ENCODE results near the gene NOL3. TPM values are rescaled to one million over a fixed set of nuclear protein-coding genes. Genes with fewer than 3 reads are reported as not detected.

The NOL3 gene
- total RNA-seq, 6 experiments from 2014 or later: 21.5 to 44.3 (median 28.1) TPM

DNA sequence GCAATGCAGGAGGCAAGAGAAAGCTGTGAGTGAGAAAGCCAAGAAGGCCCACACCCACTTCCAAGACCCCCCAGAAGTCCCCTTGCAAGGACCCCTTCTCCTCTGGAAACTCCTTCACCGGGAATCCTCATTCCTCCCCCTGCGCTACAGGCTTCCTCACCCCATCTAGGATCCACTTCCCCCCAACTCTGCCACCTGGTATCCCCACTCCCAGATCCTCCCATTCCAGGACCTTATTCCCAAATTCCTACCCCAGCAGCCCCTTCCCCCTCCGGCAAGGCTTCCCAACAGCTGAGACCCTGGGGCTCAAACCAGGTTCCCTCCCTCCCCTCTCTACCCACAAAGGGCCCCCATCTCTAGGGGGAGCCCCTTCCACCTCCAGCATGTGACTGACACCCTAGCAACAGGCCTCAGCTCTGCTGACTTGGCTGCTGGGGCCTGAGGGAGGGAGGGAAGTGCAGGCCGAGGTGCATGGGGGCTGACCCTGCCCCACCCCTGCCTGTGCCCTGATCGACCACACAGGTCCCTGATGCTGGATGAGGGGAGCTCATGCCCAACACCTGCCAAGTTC is 3.7 kb upstream of the NOL3 start:
- intact Hi-C loops (cut with DNase I): no loop called here
- ATAC-seq (no peak), DNase-seq (peak in 1 of 3 donors; percentile 42)
- no peak for TF ChIP-seq POLR2A (IDR thresholded peaks at IDR 0.05)
- TF ChIP-seq, protein P1, sequence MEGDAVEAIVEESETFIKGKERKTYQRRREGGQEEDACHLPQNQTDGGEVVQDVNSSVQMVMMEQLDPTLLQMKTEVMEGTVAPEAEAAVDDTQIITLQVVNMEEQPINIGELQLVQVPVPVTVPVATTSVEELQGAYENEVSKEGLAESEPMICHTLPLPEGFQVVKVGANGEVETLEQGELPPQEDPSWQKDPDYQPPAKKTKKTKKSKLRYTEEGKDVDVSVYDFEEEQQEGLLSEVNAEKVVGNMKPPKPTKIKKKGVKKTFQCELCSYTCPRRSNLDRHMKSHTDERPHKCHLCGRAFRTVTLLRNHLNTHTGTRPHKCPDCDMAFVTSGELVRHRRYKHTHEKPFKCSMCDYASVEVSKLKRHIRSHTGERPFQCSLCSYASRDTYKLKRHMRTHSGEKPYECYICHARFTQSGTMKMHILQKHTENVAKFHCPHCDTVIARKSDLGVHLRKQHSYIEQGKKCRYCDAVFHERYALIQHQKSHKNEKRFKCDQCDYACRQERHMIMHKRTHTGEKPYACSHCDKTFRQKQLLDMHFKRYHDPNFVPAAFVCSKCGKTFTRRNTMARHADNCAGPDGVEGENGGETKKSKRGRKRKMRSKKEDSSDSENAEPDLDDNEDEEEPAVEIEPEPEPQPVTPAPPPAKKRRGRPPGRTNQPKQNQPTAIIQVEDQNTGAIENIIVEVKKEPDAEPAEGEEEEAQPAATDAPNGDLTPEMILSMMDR (IDR thresholded peaks at IDR 0.05): no peak
- H3K9me3 ChIP-seq: no peaks in the 10 kb centered on the region
- H3K4me1 ChIP-seq: peaks cover 0 to 36% (median 15%) of the 10 kb centered on the region in 4 donors
- no peaks in the 10 kb centered on the region for H3K27me3 ChIP-seq
- WGBS (ENCODE audit: insufficient coverage, low coverage, low lambda C conversion rate, missing lambda C conversion rate): 96% methylated on average over 3 of the region's 5 CpGs
- no peak overlapping the region for H3K27ac ChIP-seq
- no peaks in the 10 kb centered on the region for H3K36me3 ChIP-seq
- H3K4me3 ChIP-seq: no peak overlapping the region

DNA sequence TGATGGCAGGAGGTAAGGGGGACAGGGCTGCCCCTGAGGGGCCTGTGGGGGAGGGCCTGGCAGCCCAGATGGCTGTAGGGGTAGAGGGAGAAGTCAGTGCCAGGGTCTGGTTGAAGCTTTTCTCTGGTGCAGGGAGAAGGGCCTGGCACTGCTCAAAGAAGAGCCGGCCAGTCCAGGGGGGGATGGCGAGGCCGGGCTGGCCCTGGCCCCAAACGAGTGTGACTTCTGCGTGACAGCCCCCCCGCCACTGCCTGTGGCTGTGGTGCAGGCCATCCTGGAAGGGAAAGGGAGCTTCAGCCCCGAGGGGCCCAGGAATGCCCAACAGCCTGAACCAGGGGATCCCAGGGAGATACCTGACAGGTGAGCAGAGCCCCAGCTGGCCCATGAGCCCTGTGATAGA is 2.8 kb upstream of the NOL3 start:
- H3K36me3 ChIP-seq: no peaks in the 10 kb centered on the region
- TF ChIP-seq, protein P1 (IDR thresholded peaks at IDR 0.05): no peak
- no peak for TF ChIP-seq POLR2A (IDR thresholded peaks at IDR 0.05)
- WGBS (ENCODE audit: insufficient coverage, low coverage, low lambda C conversion rate, missing lambda C conversion rate): no CpG with 5 or more reads among the region's 7 CpGs
- DNase-seq (peak in 1 of 3 donors; percentile 42), ATAC-seq (no peak)
- H3K4me3 ChIP-seq: no peak overlapping the region
- intact Hi-C loops (cut with DNase I): no loop called here
- no peaks in the 10 kb centered on the region for H3K9me3 ChIP-seq
- peaks cover 0 to 36% (median 14%) of the 10 kb centered on the region in 4 donors for H3K4me1 ChIP-seq
- H3K27ac ChIP-seq: no peak overlapping the region
- no peaks in the 10 kb centered on the region for H3K27me3 ChIP-seq

DNA sequence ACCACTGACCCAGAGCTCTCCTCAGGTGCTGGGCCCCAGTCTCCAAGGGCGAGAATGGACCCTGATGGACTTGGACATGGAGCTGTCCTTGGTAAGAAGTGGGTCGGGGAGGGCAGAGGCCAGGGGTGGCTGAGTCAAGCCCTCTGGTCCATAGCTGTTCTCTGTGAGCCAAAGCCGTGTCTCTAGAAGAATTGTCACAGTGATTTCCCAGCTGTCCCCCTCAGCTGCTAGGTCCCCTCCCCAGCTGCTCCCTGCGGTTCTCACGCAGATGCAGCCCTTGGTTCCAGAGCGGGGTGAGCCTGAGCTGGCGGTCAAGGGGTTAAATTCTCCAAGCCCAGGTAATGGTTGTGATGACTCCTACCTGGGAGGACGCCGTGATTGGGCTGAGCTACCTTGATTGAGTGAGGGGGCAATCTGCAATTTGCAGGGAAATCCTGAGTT is 1.3 kb upstream of the NOL3 start:
- no peaks in the 10 kb centered on the region for H3K36me3 ChIP-seq
- WGBS (ENCODE audit: insufficient coverage, low coverage, low lambda C conversion rate, missing lambda C conversion rate): no CpG with 5 or more reads among the region's 9 CpGs
- no peak for TF ChIP-seq POLR2A (IDR thresholded peaks at IDR 0.05)
- TF ChIP-seq, protein P1 (IDR thresholded peaks at IDR 0.05): no peak
- no peaks in the 10 kb centered on the region for H3K27me3 ChIP-seq
- no peak overlapping the region for H3K27ac ChIP-seq
- no peak for DNase-seq
- intact Hi-C loops (cut with DNase I): no loop called here
- H3K4me3 ChIP-seq: no peak overlapping the region
- no peak for ATAC-seq
- H3K9me3 ChIP-seq: no peaks in the 10 kb centered on the region
- H3K4me1 ChIP-seq: peaks cover 0 to 31% (median 11%) of the 10 kb centered on the region in 4 donors

DNA sequence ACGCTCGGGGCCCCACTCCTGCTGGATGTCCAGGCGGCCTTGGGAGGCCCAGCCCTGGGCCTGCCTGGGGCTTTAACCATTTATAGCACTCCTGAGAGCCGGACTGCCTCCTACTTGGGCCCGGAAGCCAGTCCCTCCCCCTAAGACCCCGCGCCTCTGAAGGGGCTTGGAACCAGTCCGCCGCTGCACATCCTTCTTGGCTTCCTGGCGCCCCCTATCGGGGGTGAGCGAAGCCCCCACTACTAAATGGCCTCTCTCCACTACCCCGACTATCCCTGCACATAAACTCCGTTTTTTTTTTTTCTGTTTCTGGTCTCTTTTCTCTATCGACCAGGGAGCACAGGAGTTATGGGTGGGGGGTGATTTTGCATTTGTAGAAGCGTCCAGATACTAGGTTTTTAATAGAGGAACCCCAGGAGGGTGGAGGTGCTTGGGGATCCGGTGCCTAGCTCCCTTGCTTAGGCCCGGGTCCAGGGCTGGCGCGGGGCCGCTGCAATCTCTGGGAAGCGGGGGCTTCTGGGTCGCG is 633 bp upstream of the NOL3 start:
- Histone ChIP-seq H3K4me3 (peak overlapping the region; percentile 35 to 56 (median 43)), H3K4me1 (peaks cover 0 to 31% (median 10%) of the 10 kb centered on the region in 4 donors)
- no peak for DNase-seq

More for the DNA sequence above, 633 bp upstream of the NOL3 start:
- peak overlapping the region; percentile 35 to 89 (median 77) for H3K27ac ChIP-seq
- TF ChIP-seq POLR2A (IDR thresholded peaks at IDR 0.05): no peak
- TF ChIP-seq, protein P1 (IDR thresholded peaks at IDR 0.05): peak; percentile 10 to 54 (median 33)
- WGBS (ENCODE audit: insufficient coverage, low coverage, low lambda C conversion rate, missing lambda C conversion rate): 8% methylated on average over 14 of the region's 24 CpGs
- intact Hi-C loops (cut with DNase I): no loop called here
- ATAC-seq: no peak
- H3K36me3 ChIP-seq: no peaks in the 10 kb centered on the region
- H3K9me3 ChIP-seq: no peaks in the 10 kb centered on the region
- no peaks in the 10 kb centered on the region for H3K27me3 ChIP-seq

All from right lobe of liver (tissue), 6 donors.